OCI-LY7 (cell line): ENCODE data around the gene GYS2.

ENCODE experiments used
- CTCF ChIP-seq: fragments of 200-600 bp; sonication (generic); conservative IDR thresholded peaks from 2 replicates; pipeline ENCODE4 v1.5.1; 2014; ENCODE audit warnings: mild to moderate bottlenecking, antibody characterized with exemption, low read length, moderate library complexity, mixed read lengths
- EZH2phosphoT487 ChIP-seq: fragments of 200-600 bp; sonication (generic); IDR thresholded peaks from 2 replicates; pipeline ENCODE4 v1.6.1; 2018; ENCODE audit warnings: low read depth, borderline replicate concordance, mild to moderate bottlenecking, mixed run types, antibody characterized with exemption, low read length, moderate library complexity, mixed read lengths

- TF ChIP-seq CTCF (no peak), EZH2phosphoT487 (no peak)
Measured at GRCh38 chr12:21543151-21543550, 61.5 kb downstream of the GYS2 start.
